ENCODE measurements around the gene RNASE7.
"Not testable (repeated sequence)": the region's sequence is repeated elsewhere in the genome, so short reads cannot be mapped to it uniquely, and the experiment has no call there.

Gene RNASE7, protein sequence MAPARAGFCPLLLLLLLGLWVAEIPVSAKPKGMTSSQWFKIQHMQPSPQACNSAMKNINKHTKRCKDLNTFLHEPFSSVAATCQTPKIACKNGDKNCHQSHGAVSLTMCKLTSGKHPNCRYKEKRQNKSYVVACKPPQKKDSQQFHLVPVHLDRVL

DNA sequence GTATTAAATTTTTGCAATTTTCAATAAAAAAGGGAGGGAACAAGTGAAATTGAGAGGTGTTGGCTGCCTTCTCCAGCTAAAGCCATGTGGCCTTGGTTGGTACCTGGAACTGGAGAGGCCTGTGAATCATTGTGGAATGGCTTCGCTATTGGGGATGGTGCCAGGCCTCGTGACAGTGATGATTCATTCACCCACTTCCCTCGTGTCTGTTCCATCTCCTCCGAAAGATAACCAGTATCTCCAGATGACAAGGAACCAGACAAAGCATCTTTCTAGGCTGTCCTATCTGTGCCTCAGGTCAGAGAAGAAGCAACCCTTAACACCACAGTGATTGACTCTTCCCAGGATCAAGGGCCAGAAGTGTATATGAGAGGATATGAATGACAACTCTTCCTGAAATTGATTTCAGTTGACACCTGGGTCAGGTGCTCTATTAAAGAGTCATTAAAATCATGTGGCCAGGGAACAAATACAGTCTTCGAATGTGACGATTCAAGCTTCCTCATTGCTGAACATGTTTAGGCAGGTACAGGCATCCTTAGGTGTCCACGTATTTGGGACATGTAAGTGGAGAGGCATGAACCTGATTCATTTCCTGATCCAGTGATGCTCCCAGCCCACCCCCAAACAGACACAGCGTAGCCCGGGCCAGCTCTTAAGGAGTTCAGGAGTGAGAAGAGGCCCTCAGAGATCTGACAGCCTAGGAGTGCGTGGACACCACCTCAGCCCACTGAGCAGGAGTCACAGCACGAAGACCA lies at the start of gene RNASE7:
TSS of gene RNASE7 (plus strand) at position 687 of the 758 bp plus-strand sequence. CDS start 631 bp downstream, outside the sequence.
- intact Hi-C loops (cut with micrococcal nuclease): no loop called here
- H3K27ac Mint-ChIP-seq: no peak within 1 kb of the TSS
- H3K9me3 Mint-ChIP-seq: no peaks in the 10 kb centered on the region
- no peak within 1 kb of the TSS for H3K4me3 Mint-ChIP-seq
- peaks cover 26% of the 10 kb centered on the region for H3K27me3 Mint-ChIP-seq
- peaks cover 40% of the 10 kb centered on the region for H3K4me1 Mint-ChIP-seq (ENCODE audit: low read depth)
- H3K36me3 Mint-ChIP-seq (ENCODE audit: low read depth): no peaks in the 10 kb centered on the region

DNA sequence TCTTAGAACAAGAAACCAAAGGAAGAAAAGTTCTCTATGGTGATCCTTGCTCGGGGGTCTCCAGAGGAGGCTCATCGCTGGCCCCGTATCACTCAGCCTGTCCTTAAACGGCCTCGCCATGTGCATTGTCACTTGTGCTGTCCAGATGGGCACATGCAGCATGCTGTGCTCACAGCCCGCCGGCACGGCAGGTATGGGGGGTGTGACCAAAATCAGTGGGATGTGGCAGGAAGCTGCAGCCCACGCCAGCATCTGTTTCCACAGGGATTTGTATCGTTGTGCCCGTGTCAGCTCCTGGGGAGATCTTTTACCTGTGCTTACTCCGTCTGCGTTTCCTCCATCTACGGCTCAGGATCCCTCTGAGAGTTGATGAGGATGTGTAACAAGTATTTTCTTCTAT lies 45.6 kb upstream of the RNASE7 start:
- Mint-ChIP-seq H3K27ac (no peak overlapping the region), H3K27me3 (no peaks in the 10 kb centered on the region), H3K9me3 (no peaks in the 10 kb centered on the region), H3K36me3 (ENCODE audit: low read depth) (peaks cover 60% of the 10 kb centered on the region), H3K4me1 (ENCODE audit: low read depth) (peaks cover 12% of the 10 kb centered on the region), H3K4me3 (no peak overlapping the region)
- intact Hi-C loops (cut with micrococcal nuclease): no loop called here

DNA sequence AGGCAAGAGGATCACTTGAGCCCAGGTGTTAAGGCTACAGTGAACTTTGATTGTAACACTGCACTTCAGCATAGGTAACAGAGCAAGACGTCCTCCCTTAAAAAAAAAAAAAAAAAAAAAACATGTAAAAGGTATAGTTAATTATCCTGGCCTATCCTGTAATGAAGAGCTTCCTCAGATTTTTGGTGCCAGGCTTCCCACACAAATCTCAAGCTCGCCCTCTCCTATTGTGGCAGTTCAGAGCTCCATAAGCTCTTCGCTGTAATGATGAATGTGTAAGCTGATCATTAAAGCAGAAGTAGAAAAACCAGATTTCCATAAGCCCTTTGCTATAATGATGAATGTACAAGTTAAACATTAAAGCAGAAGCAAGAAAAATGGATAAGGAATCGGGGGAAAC lies 45.0 kb upstream of the RNASE7 start:
- H3K4me1 Mint-ChIP-seq (ENCODE audit: low read depth): peaks cover 9% of the 10 kb centered on the region
- no peaks in the 10 kb centered on the region for H3K9me3 Mint-ChIP-seq
- H3K27me3 Mint-ChIP-seq: no peaks in the 10 kb centered on the region
- no peak overlapping the region for H3K27ac Mint-ChIP-seq
- intact Hi-C loops (cut with micrococcal nuclease): no loop called here
- no peak overlapping the region for H3K4me3 Mint-ChIP-seq
- peaks cover 54% of the 10 kb centered on the region for H3K36me3 Mint-ChIP-seq (ENCODE audit: low read depth)

DNA sequence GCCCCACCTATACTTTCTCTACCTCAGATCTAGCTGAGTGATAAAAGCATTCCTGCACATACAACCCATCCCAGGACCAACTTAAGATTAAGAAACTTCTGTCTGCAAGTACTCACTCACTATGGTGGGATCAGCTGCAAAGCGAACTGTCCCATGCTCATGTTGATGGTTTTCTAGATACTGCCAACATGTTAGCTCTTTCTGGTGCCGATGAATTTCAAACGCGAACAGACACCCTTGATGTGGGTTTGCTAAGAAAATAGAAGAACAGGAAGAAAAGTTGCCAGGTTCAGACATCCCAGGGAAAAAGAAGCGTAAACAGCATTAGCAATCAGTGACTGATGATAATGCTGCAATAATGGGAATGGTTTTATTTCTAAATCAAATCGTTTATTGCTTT lies 44.6 kb upstream of the RNASE7 start:
- intact Hi-C loops (cut with micrococcal nuclease): no loop called here
- Mint-ChIP-seq H3K4me3 (no peak overlapping the region), H3K36me3 (ENCODE audit: low read depth) (peaks cover 49% of the 10 kb centered on the region), H3K4me1 (ENCODE audit: low read depth) (peaks cover 7% of the 10 kb centered on the region), H3K27ac (no peak overlapping the region), H3K9me3 (no peaks in the 10 kb centered on the region), H3K27me3 (no peaks in the 10 kb centered on the region)

DNA sequence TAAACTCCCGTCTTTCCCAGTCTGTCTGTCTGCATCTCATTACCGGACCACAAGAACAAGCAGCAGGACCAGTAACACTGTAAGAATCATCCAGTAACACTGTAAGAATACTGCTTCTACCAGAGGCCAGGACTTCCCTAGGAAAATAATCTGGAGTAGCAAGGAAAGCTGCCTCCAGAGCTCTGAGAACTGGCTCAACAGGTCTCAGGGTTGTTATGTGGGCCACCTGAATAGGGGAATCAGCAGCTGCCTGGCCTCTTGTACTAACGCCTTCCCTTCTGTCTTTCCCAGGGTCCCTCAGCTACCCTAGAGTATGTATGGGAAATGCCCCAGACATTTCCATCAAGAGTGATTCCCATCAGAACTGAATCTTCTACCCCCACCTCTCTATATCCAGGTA lies 44.0 kb upstream of the RNASE7 start:
- Mint-ChIP-seq H3K4me1 (ENCODE audit: low read depth) (peaks cover 7% of the 10 kb centered on the region), H3K27me3 (no peaks in the 10 kb centered on the region), H3K4me3 (no peak overlapping the region), H3K27ac (no peak overlapping the region), H3K36me3 (ENCODE audit: low read depth) (peaks cover 44% of the 10 kb centered on the region), H3K9me3 (no peaks in the 10 kb centered on the region)
- intact Hi-C loops (cut with micrococcal nuclease): no loop called here

DNA sequence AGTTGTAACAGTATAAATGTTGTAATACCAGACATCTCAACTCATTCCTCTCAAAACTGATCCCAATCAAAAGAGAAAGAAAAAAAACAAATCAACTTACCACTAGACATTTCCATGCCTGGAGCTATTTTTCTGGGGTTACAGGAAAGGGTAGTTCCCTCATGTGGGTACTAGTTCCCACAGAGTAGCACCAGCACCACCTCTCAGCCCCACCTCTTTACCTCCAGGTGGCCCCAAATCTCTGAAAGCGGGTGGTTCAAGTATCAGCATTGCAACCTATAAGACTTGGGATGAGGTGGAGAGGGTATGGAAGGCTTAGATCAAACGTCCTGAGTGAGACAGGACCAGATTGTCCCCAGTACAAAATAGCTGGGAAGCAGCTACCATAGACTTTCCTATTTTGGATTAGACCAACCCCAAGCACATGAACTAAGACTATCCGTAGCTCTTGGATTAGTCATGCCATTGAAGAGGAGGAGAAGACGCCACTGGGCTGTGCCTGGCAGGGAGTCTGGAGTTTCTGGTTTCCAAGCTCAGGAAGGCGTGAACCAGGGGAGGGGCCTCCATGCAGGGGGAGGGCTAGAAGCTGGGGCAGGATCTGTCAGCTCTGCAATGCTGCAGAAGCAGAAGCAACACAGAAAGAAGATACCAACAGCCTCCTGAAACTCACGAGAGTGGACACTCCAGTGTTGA lies 43.3 kb upstream of the RNASE7 start, which contains the start of gene SLC39A2:
TSS of gene SLC39A2 (plus strand) at position 620 of the 693 bp plus-strand sequence. CDS start 154 bp downstream, outside the sequence.
- no peak within 1 kb of the TSS for H3K4me3 Mint-ChIP-seq
- H3K27ac Mint-ChIP-seq: no peak within 1 kb of the TSS
- intact Hi-C loops (cut with micrococcal nuclease): no loop called here
- no peaks in the 10 kb centered on the region for H3K9me3 Mint-ChIP-seq
- peaks cover 37% of the 10 kb centered on the region for H3K36me3 Mint-ChIP-seq (ENCODE audit: low read depth)
- peaks cover 8% of the 10 kb centered on the region for H3K4me1 Mint-ChIP-seq (ENCODE audit: low read depth)
- no peaks in the 10 kb centered on the region for H3K27me3 Mint-ChIP-seq

DNA sequence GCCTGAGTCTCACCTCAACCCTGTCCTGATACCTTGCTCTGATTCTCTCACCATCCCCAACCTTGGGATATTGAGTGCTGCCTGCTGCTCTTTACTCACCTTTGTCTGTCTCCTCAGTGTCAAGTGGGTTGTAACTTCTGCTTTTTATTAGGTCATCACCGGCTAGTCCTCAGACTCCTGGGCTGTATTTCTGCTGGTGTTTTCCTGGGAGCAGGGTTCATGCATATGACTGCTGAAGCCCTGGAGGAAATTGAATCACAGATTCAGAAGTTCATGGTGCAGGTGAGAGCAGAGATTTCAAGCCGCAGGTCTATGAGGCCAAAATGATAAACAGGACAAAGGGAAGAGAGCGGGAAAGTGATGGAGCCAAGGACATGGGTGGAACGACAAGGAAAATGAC lies 42.6 kb upstream of the RNASE7 start:
- Mint-ChIP-seq H3K27ac (no peak overlapping the region), H3K36me3 (ENCODE audit: low read depth) (peaks cover 29% of the 10 kb centered on the region), H3K27me3 (no peaks in the 10 kb centered on the region), H3K4me1 (ENCODE audit: low read depth) (peaks cover 12% of the 10 kb centered on the region), H3K9me3 (no peaks in the 10 kb centered on the region), H3K4me3 (no peak overlapping the region)
- intact Hi-C loops (cut with micrococcal nuclease): no loop called here

DNA sequence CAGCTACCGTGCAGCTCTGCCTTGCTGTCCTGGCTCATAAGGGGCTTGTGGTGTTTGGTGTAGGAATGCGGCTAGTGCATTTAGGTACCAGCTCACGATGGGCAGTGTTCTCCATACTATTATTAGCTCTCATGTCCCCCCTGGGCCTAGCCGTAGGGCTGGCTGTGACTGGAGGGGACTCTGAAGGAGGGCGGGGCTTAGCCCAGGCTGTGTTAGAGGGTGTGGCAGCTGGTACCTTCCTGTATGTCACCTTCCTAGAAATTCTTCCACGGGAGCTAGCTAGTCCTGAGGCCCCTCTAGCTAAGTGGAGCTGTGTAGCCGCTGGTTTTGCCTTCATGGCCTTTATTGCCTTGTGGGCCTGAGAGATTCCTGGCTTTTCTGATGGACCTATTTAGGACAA lies 40.9 kb upstream of the RNASE7 start:
- Mint-ChIP-seq H3K4me3 (no peak overlapping the region), H3K4me1 (ENCODE audit: low read depth) (peaks cover 12% of the 10 kb centered on the region), H3K9me3 (no peaks in the 10 kb centered on the region), H3K27ac (no peak overlapping the region), H3K27me3 (no peaks in the 10 kb centered on the region), H3K36me3 (ENCODE audit: low read depth) (peaks cover 13% of the 10 kb centered on the region)
- intact Hi-C loops (cut with micrococcal nuclease): no loop called here

DNA sequence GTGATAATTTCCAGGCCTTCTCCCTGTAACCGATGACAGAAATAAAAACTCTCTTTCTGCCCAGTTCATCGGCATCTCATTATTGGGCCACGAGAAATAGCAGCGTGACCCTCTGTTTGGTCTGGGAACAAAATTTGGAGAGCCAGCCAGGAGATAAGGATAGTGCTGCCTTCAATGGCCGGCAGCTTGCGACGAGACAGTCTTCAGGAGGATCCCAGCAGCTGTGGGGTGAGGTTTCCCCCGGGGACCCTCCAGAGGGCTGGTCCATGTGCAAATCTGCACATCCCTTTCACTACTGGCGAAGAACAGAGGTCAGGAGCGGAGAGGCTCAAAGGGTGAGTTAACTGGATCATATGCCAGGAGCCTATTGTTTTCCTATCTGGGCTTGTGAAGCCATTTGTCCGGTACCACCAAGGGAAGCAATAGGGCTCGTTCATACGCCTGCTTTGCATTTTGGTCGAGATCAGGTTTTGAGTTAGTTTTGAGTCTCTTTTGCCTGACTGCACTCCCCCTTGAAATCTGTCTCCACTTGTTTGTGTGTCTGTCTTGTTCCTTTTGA lies 38.3 kb upstream of the RNASE7 start:
- Mint-ChIP-seq H3K4me1 (ENCODE audit: low read depth) (peaks cover 12% of the 10 kb centered on the region), H3K4me3 (no peak overlapping the region), H3K27ac (no peak overlapping the region), H3K36me3 (ENCODE audit: low read depth) (no peaks in the 10 kb centered on the region), H3K9me3 (no peaks in the 10 kb centered on the region), H3K27me3 (no peaks in the 10 kb centered on the region)
- intact Hi-C loops (cut with micrococcal nuclease): no loop called here

DNA sequence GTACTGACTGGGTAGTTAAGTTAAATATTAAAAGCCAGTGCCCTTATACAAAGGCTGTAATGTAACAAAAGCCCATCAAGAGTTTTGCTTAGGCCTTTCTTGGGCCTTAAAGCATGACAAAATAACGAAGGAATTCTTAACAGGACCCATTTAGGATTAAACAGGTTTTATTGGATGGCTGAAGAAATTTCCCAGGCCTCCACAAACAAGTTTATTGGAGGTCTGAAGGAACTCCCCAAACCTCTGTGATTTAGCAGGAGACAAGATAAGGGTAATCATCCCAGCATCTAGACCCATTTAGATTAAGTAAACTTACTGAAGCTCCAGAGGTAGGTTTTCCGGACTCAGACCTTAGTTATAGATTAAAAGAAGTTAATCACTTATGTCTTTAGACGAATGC lies 32.4 kb upstream of the RNASE7 start:
- H3K27ac Mint-ChIP-seq: not testable (repeated sequence)

DNA sequence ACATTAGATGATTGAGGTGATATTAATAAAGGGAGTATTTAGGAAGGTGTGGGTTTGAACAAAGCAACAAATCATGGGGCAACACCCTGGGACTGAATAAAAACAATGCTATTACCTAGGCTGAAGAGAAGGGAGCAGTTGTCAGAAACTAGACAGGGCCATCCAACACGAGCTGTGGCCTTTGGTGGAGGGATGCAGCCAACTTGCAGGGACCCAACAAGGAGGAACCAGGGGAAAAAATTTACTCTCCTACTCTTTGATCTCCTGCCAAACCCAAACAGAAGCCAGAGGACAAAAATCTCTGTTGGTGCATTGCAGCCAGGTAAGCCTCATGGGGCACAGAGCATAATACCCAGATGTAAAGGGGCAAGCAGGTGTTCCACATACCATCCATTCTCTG lies 31.0 kb upstream of the RNASE7 start:
- H3K27ac Mint-ChIP-seq: no peak overlapping the region
- intact Hi-C loops (cut with micrococcal nuclease): no loop called here
- peaks cover 15% of the 10 kb centered on the region for H3K4me1 Mint-ChIP-seq (ENCODE audit: low read depth)
- H3K36me3 Mint-ChIP-seq (ENCODE audit: low read depth): no peaks in the 10 kb centered on the region
- peaks cover 23% of the 10 kb centered on the region for H3K27me3 Mint-ChIP-seq
- no peaks in the 10 kb centered on the region for H3K9me3 Mint-ChIP-seq
- no peak overlapping the region for H3K4me3 Mint-ChIP-seq

More for the DNA sequence above, 32.4 kb upstream of the RNASE7 start:
- H3K9me3 Mint-ChIP-seq; H3K4me1 Mint-ChIP-seq (ENCODE audit: low read depth); H3K4me3 Mint-ChIP-seq; H3K36me3 Mint-ChIP-seq (ENCODE audit: low read depth); intact Hi-C loops (cut with micrococcal nuclease): not testable (repeated sequence)
- peaks cover 23% of the 10 kb centered on the region for H3K27me3 Mint-ChIP-seq

DNA sequence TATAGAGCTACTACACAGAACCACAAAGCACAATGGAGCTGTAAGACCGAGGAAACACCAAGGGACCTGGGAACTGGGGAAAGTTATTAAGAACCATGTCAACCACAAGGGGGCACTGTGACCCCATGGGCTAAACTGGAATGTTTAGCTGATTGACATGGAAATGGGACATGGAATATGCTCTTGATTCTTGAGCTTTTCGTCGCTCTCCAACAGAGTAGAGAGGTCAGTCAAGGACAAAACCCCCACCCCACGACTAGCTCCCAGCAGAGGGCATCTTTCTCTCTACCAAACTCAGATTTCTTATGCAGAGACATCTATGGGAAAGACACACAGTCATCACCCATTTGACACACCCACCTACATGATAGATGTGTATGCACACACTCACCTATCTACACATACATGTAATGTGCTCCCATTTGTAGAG lies 27.4 kb upstream of the RNASE7 start:
- H3K27ac Mint-ChIP-seq: no peak overlapping the region
- no peaks in the 10 kb centered on the region for H3K9me3 Mint-ChIP-seq
- H3K27me3 Mint-ChIP-seq: peaks cover 23% of the 10 kb centered on the region
- H3K4me1 Mint-ChIP-seq (ENCODE audit: low read depth): peaks cover 51% of the 10 kb centered on the region
- intact Hi-C loops (cut with micrococcal nuclease): loop anchor here (1.0 to 2.0 kb wide), 3 partner anchors 26 to 92 kb away; no protein-coding TSS in a partner anchor
- H3K4me3 Mint-ChIP-seq: no peak overlapping the region
- peaks cover 11% of the 10 kb centered on the region for H3K36me3 Mint-ChIP-seq (ENCODE audit: low read depth)

DNA sequence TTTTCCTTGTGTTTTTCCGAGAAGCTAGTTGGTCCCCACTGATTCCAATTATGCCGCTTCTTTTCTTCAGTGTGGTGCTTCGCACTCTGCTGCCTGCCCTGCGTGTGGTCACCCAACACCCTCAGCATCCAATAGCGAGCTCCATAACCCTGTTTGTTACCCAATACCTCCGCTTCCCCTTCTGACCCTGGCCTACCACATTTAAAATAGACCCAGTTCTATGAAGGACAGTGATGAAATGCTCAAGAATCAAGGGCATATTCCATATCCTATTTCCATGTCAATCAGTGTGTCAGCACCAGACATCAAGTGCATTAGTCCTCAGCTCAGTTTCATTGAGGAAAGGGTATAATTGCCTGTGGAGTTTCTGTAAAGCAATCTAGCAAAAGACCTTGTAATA lies 26.9 kb upstream of the RNASE7 start:
- no peak overlapping the region for H3K4me3 Mint-ChIP-seq
- H3K36me3 Mint-ChIP-seq (ENCODE audit: low read depth): peaks cover 11% of the 10 kb centered on the region
- no peaks in the 10 kb centered on the region for H3K9me3 Mint-ChIP-seq
- peaks cover 23% of the 10 kb centered on the region for H3K27me3 Mint-ChIP-seq
- no peak overlapping the region for H3K27ac Mint-ChIP-seq
- intact Hi-C loops (cut with micrococcal nuclease): loop anchor here (2.0 kb wide), 1 partner anchor 81 kb away; no protein-coding TSS in a partner anchor
- peaks cover 55% of the 10 kb centered on the region for H3K4me1 Mint-ChIP-seq (ENCODE audit: low read depth)

Measured in dendritic cell treated with granulocyte-macrophage colony-stimulating factor and Interleukin-4, amounts not matched to agents 40 ng/mL and 50 ng/mL, for 4 days (primary cell).